Measurements from ENCODE around the gene STARD5. TPM values are rescaled to one million over a fixed set of nuclear protein-coding genes. Genes with fewer than 3 reads are reported as not detected.

Gene STARD5
- total and polyA plus RNA-seq, 9 of the 15 experiments (the other 6 are each of a cell fraction or from before 2014, with no cell fraction given): 1.7 to 5.7 (median 2.2) TPM

- no peak for TF ChIP-seq NR4A1 (CRISPR knock-in tag; IDR thresholded peaks at IDR 0.05)
- TF ChIP-seq NR4A1 (tag; IDR thresholded peaks at IDR 0.05): no peak
- TF ChIP-seq ZBTB40 (IDR thresholded peaks at IDR 0.05): no peak
- no peak for TF ChIP-seq ZBTB40 (CRISPR knock-in tag; IDR thresholded peaks at IDR 0.05)
- no peak for TF ChIP-seq ESRRA (IDR thresholded peaks at IDR 0.05; ENCODE audit: borderline replicate concordance, low read depth)
- no peak for TF ChIP-seq PBX2 (CRISPR knock-in tag; IDR thresholded peaks at IDR 0.05; ENCODE audit: low read depth)
- no peak for TF ChIP-seq PBX2 (tag; conservative IDR thresholded peaks at IDR 0.05; ENCODE audit: low read depth)
- TF ChIP-seq ETV6 (IDR thresholded peaks at IDR 0.05; ENCODE audit: borderline replicate concordance in 1 of 2, low read depth in 2 of 2, low read length in 1 of 2): no peak
- TF ChIP-seq ETV6 (CRISPR knock-in tag; IDR thresholded peaks at IDR 0.05; ENCODE audit: borderline replicate concordance): no peak
- TF ChIP-seq CHD4 (IDR thresholded peaks at IDR 0.05; ENCODE audit: insufficient read depth, insufficient replicate concordance, low read depth, low read length, poor library complexity, severe bottlenecking): no peak
- TF ChIP-seq HDAC3 (IDR thresholded peaks at IDR 0.05; ENCODE audit: borderline replicate concordance, partially characterized antibody): no peak
- no peak for TF ChIP-seq HMG20B (CRISPR knock-in tag; IDR thresholded peaks at IDR 0.05)
- TF ChIP-seq ZNF589 (CRISPR knock-in tag; IDR thresholded peaks at IDR 0.05; ENCODE audit: low read depth): no peak
- no peak for TF ChIP-seq BDP1 (IDR thresholded peaks at IDR 0.05; ENCODE audit: insufficient read depth, insufficient read length)
- TF ChIP-seq ZNF444 (CRISPR knock-in tag; IDR thresholded peaks at IDR 0.05): no peak
- no peak for TF ChIP-seq CBFB (CRISPR knock-in tag; IDR thresholded peaks at IDR 0.05)
- TF ChIP-seq TEAD2 (tag; IDR thresholded peaks at IDR 0.05): no peak
- no peak for TF ChIP-seq MYNN (IDR thresholded peaks at IDR 0.05)
- no peak for TF ChIP-seq MYNN (CRISPR knock-in tag; IDR thresholded peaks at IDR 0.05)
Measured at GRCh38 chr15:81301385-81301784, 22.6 kb downstream of the STARD5 start (continued).
